Hepatocyte (in vitro differentiated cells): ENCODE measurements around the gene USP20. TPM values are rescaled to one million over a fixed set of nuclear protein-coding genes. Genes with fewer than 3 reads are reported as not detected.
"Not testable (repeated sequence)": the region's sequence is repeated elsewhere in the genome, so short reads cannot be mapped to it uniquely, and the experiment has no call there.

Experiments
- DNase-seq: peaks from one replicate; pipeline ENCODE4 v3.0.0-alpha.2; 2016; ENCODE audit warnings: low spot score
- H2AFZ ChIP-seq: fragments of 200-600 bp; sonication (generic); 2 replicates; pipeline ENCODE4 v1.6.0; 2016; ENCODE audit warnings: antibody characterized with exemption, mild to moderate bottlenecking
- H3K27ac ChIP-seq: fragments of 200-600 bp; sonication (generic); 2 replicates; pipeline ENCODE4 v1.5.1; 2016; ENCODE audit warnings: mild to moderate bottlenecking
- H3K27me3 ChIP-seq: fragments of 200-600 bp; sonication (generic); 2 replicates; pipeline ENCODE4 v1.6.1; 2016
- H3K36me3 ChIP-seq: fragments of 200-600 bp; sonication (generic); replicated peaks from 2 replicates; pipeline ENCODE4 v1.5.1; 2016; ENCODE audit warnings: low read depth; ENCODE audit not compliant: insufficient read depth
- H3K4me1 ChIP-seq: fragments of 200-600 bp; sonication (generic); 2 replicates; pipeline ENCODE4 v1.5.1; 2016; ENCODE audit warnings: mild to moderate bottlenecking, moderate library complexity; ENCODE audit not compliant: insufficient read depth
- H3K4me2 ChIP-seq: fragments of 200-600 bp; sonication (generic); 2 replicates; pipeline ENCODE4 v1.6.0; 2016
- H3K4me3 ChIP-seq: fragments of 200-600 bp; sonication (generic); 2 replicates; pipeline ENCODE4 v1.5.1; 2016; ENCODE audit warnings: mild to moderate bottlenecking
- H3K79me2 ChIP-seq: fragments of 200-600 bp; sonication (generic); 2 replicates; pipeline ENCODE4 v1.6.0; 2017; ENCODE audit warnings: mild to moderate bottlenecking
- H3K9me2 ChIP-seq: fragments of 200-600 bp; sonication (generic); replicated peaks from 2 replicates; pipeline ENCODE4 v1.6.0; 2017; ENCODE audit warnings: mild to moderate bottlenecking; ENCODE audit not compliant: insufficient read depth
- H3K9me3 ChIP-seq: fragments of 200-600 bp; sonication (generic); 2 replicates; pipeline ENCODE4 v1.5.1; 2016; ENCODE audit warnings: low read depth, mild to moderate bottlenecking
- H4K20me1 ChIP-seq: fragments of 200-600 bp; sonication (generic); 2 replicates; pipeline ENCODE4 v1.6.0; 2016; ENCODE audit warnings: mild to moderate bottlenecking; ENCODE audit not compliant: insufficient read depth, poor library complexity, severe bottlenecking
- CTCF ChIP-seq: fragments of 200-600 bp; sonication (generic); IDR thresholded peaks from 2 replicates; pipeline ENCODE4 v1.5.1; 2016; ENCODE audit warnings: antibody characterized with exemption, mild to moderate bottlenecking; ENCODE audit not compliant: poor library complexity
- EZH2 ChIP-seq: fragments of 200-600 bp; sonication (generic); IDR thresholded peaks from 2 replicates; pipeline ENCODE4 v1.6.1; 2016; ENCODE audit warnings: antibody characterized with exemption, mild to moderate bottlenecking, borderline replicate concordance
- EZH2phosphoT487 ChIP-seq: fragments of 200-600 bp; sonication (generic); IDR thresholded peaks from one replicate; pipeline ENCODE4 v1.6.1; 2018; ENCODE audit warnings: antibody characterized with exemption, mild to moderate bottlenecking, low read depth, moderate library complexity; ENCODE audit not compliant: unreplicated experiment, severe bottlenecking
- WGBS: methylation state at CpG from one replicate; pipeline ENCODE4 v1.1.6; 2016; ENCODE audit warnings: low lambda C conversion rate; ENCODE audit errors: missing lambda C conversion rate; 5-methylcytosine and 5-hydroxymethylcytosine counted together
- polyA plus RNA-seq: library from polyadenylated mRNA; unstranded; fragments of >200 nt; fragmentation: Nextera tagmentation; extraction: Ambion mirVana; gene quantifications from 2 replicates; pipeline ENCODE4 v1.2.1, GENCODE V29; 2016
- total RNA-seq: library from RNA; depleted of rRNA; stranded (reverse); fragments of >200 nt; gene quantifications from 2 replicates; pipeline ENCODE4 v1.2.3, GENCODE V29; 2014

USP20 gene
- total and polyA plus RNA-seq, 2 experiments from 2014 or later, result 10.6 to 29.0 TPM

DNA sequence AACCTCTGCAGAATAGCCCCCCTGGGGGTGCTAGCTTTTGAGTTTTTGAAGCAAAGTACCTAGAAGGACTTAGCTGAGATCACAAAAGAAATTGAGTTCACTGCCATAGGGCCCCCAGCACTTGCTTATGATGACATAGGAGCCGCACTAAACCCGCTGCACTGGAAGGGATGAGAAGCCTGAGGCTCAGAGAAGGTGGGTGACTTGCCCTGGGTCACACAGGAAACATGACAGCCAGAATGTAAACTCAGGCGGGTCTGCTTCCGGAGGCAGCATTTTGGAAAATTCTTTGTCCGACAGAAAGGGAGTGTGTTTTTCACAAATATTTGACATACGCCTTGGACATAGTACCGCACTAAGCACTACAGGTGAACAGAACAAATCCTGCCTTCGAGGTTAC lies 40.7 kb upstream of the USP20 start:
- Histone ChIP-seq H3K36me3 (no peaks in the 10 kb centered on the region), H2AFZ (no peak overlapping the region), H3K27me3 (peaks cover 7% of the 10 kb centered on the region), H4K20me1 (no peaks in the 10 kb centered on the region), H3K4me2 (no peak overlapping the region), H3K9me3 (no peaks in the 10 kb centered on the region), H3K4me3 (no peak overlapping the region), H3K27ac (no peak overlapping the region), H3K4me1 (no peaks in the 10 kb centered on the region), H3K9me2 (no peaks in the 10 kb centered on the region), H3K79me2 (no peaks in the 10 kb centered on the region)
- TF ChIP-seq EZH2phosphoT487, result no peak
- no peak for TF ChIP-seq CTCF
- no peak for TF ChIP-seq EZH2
- 89% methylated on average over 8 of the region's 8 CpGs for WGBS
- peak; percentile 1 for DNase-seq

- not testable (repeated sequence) for H3K36me3 ChIP-seq, H3K9me2 ChIP-seq, H3K4me2 ChIP-seq, H3K9me3 ChIP-seq, H2AFZ ChIP-seq, H3K4me1 ChIP-seq, H3K79me2 ChIP-seq, H3K27me3 ChIP-seq, DNase-seq, H3K4me3 ChIP-seq, H3K27ac ChIP-seq, H4K20me1 ChIP-seq
- WGBS, result 58% methylated on average over 2 of the region's 2 CpGs
Measured at GRCh38 chr9:129796029-129796428, 39.2 kb upstream of the USP20 start.

- Histone ChIP-seq H3K4me1 (peaks cover 3% of the 10 kb centered on the region), H3K79me2 (peaks cover 5% of the 10 kb centered on the region), H3K27me3 (peaks cover 7% of the 10 kb centered on the region), H3K27ac (no peak overlapping the region), H3K9me3 (no peaks in the 10 kb centered on the region), H3K9me2 (no peaks in the 10 kb centered on the region), H3K36me3 (no peaks in the 10 kb centered on the region), H3K4me3 (no peak overlapping the region), H3K4me2 (no peak overlapping the region), H4K20me1 (no peaks in the 10 kb centered on the region), H2AFZ (no peak overlapping the region)
- 48% methylated on average over 6 of the region's 6 CpGs for WGBS
- DNase-seq, result no peak
- TF ChIP-seq EZH2 (no peak), EZH2phosphoT487 (no peak), CTCF (no peak)
Measured at GRCh38 chr9:129798973-129799372, 36.3 kb upstream of the USP20 start.

DNA sequence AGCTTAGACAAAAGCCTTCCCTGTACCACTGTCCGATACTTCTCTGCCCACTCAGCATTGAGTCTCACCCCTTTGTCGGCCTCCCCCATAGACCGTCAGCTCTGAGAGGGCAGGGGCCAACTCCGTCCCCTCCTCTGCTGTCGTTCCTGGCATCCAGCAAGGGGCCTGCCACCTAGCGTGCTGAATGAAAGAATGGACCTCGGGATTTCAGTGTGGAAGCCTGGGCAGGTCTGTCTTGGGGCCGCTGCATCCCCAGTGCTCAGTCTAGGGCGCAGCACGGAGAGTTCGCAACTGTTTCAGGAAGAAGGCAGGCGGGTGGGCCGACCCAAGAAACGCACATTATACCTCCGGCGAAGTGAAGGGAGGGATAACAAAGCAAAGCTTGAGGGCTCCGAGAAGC lies 33.8 kb upstream of the USP20 start:
- Histone ChIP-seq H4K20me1 (no peaks in the 10 kb centered on the region), H3K4me1 (peaks cover 6% of the 10 kb centered on the region), H2AFZ (no peak overlapping the region), H3K79me2 (peaks cover 21% of the 10 kb centered on the region), H3K27me3 (no peaks in the 10 kb centered on the region), H3K4me3 (no peak overlapping the region), H3K9me2 (no peaks in the 10 kb centered on the region), H3K36me3 (no peaks in the 10 kb centered on the region), H3K9me3 (no peaks in the 10 kb centered on the region), H3K4me2 (no peak overlapping the region), H3K27ac (no peak overlapping the region)
- 88% methylated on average over 17 of the region's 17 CpGs for WGBS
- TF ChIP-seq EZH2, result no peak
- no peak for TF ChIP-seq EZH2phosphoT487
- TF ChIP-seq CTCF, result no peak
- peak; percentile 2 for DNase-seq
